NCI-H748 (cell line): ENCODE measurements around the gene TET2.
"Not testable (repeated sequence)": the region's sequence is repeated elsewhere in the genome, so short reads cannot be mapped to it uniquely, and the experiment has no call there.

ENCODE experiments used
- DNase-seq: peaks from one replicate; lab custom pipeline; 2025; ENCODE audit not compliant: unreplicated experiment; lab: John Stamatoyannopoulos, UW

TET2 gene

DNA sequence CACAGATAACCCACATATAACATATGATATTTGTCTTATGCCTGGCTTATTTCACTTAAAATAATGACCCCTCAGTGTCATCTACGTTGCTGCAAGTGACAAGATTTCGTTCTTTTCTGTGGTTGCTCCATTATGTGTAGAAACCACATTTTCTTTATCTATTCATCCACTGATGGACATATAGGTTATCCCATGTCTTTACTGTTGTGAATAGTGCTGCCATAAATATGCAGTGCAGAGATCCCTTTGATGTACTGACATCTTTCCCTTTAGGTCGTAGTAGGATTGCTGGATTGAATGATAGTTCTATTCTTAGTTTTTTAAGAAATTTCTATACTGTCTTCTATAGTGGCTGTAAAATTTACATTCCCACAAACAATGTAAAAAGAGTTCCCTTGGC, 135.8 kb downstream of the TET2 start:
- no peak for DNase-seq

- no peak for DNase-seq
Observed at GRCh38 chr4:105283501-105283900, 136.8 kb downstream of the TET2 start.

DNA sequence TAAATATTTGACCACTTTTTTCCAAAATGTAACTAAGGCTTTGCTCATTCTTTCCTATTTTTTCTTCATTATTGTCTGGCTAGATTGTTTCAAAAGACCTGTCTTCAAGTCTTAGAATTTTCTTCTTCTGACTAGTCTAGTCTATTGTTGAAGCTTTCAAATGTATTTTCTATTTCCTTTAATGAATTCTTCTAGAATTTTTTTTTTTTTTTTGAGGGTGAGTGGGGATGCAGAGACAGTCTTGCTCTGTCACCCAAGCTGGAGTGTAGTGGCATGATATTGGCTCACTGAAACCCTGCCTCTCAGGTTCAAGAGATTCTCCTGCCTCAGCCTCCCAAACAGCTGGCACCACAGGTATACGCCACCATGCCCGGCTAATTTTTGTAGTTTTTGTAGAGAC, 141.4 kb downstream of the TET2 start:
- DNase-seq, result no peak

DNA sequence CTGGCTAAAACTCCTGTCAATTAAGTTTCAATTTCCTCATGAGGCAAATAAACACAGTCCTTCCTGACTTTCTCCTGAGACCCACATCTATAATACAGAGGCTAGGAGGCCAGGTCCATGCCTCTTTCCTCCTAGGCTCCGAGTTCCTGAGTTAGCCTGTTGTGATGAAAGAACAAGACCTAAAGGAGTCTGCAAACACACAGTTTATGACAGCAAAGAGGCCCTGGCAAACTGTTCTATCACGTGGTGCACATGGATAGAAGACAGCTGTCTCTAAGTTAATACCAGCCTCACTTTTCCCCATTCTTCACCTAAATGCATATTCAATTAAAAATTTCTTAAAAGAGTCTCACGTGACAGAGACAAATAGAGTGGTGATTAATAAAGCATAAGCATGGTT, 145.2 kb downstream of the TET2 start:
- no peak for DNase-seq

GRCh38 chr4:105293360-105293759, 146.7 kb downstream of the TET2 start:
- no peak for DNase-seq

GRCh38 chr4:105296672-105297071, 150.0 kb downstream of the TET2 start:
- DNase-seq, result no peak

DNA sequence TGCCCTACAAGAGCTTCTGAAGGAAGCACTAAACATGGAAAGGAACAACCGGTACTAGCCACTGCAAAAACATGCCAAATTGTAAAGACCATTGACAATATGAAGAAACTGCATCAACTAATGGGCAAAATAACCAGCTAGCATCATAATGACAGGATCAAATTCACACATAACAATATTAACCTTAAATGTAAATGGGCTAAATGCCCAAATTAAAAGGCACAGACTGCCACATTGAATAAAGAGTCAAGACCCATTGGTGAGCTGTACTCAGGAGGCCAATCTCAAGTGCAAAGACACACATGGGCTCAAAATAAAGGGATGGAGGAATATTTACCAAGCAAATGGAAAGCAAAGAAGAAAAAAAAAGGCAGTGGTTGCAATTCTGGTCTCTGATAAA, 152.4 kb downstream of the TET2 start:
- not testable (repeated sequence) for DNase-seq

DNA sequence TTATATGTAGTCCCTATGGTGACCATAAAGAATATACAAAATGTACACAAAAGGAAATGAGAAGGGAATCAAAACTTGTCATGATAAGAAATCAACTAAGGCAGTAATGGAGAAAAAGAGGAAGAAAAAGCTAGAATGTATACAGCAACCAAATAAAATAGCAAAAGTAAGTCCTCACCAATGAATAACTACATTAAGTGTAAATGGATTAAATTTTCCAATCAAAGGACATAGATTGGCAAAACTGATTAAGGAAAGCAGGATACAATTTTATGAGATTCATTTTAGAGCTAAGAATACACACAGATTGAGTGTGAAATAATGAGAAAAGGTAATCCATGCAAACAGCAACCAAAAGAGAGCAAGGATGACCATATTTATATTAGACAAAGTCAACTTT, 157.4 kb downstream of the TET2 start:
- DNase-seq, result no peak

DNA sequence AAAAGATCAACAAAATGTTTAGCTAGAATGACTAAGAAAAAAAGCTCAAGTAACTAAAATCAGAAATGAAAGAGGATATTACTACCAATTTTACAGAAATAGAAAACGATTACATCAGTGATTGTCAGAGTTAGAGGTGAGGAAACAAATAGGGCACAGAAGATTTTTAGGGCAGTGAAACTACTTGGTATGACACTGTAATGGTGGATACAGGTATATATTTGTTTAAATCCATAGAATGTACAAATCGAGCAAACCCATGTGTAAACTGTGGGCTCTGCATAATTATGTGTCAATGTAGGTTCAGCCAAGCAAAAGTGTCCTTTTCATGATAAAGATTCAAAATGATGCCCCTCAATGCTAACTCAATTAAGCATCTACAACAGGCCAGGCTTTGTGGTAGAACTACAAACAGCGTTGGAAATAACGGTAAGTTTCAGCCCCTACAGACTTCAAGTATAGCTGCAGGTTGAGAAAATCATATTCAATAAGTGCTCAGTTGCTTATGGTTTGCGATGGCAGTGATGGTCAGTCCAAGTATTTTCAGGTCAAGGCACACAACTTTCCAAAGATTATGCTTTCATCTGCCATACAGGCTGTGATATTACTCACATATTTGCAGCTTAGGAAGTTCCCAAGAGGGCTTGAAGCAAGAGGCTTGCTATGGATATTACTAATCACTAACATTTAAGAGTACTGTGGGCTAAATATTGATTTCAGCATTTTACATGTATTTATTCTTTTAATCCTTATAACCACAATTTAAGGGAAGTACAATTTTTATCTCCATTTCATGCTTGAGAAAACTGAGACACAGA, 158.6 kb downstream of the TET2 start:
- DNase-seq, result no peak

DNA sequence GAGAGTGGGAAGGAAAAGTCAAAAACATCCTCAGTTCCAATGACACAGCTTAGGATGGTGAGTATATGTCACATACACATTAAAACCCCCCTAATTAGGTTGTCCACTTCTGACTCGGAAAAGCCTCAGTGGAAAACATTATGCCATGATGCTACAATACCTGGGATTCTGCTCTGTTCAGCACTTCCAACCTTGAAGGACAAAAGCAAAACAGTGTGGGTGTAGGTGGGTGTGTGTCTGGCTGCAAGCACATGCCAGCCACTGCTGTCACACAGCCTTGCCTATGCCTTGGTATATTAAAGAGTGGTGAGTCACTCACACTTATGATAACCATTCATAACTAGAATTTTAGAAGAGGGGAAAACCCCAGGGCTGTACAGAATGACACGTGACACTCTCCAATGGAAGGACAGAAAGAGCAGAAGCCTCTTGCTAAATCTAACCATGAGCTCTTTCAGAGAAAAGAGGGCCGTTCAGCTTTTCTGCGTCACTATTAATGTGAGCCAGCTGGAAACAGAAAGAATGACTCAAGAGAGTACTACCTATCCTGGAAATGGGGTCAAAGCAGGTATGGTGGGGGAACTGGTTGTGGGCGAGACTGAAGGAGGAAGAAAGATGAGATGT, 159.6 kb downstream of the TET2 start:
- DNase-seq, result no peak

- DNase-seq, result no peak
Observed at GRCh38 chr4:105306820-105307219, 160.1 kb downstream of the TET2 start.

- DNase-seq, result no peak
Observed at GRCh38 chr4:105318486-105318885, 171.8 kb downstream of the TET2 start.

- DNase-seq, result no peak
Observed at GRCh38 chr4:105327222-105327621, 180.5 kb downstream of the TET2 start.

- no peak for DNase-seq
Observed at GRCh38 chr4:105327956-105328355, 181.3 kb downstream of the TET2 start.

GRCh38 chr4:105329081-105329480, 182.4 kb downstream of the TET2 start:
- DNase-seq, result no peak
